ENCODE measurements around the gene RNF112.

The RNF112 gene

GRCh38 chr17:19372866-19373504 is 38.0 kb upstream of the RNF112 start:
- in situ Hi-C loops (cut with MboI; ENCODE audit: low sequenced_read_pairs), result no loop called here

GRCh38 chr17:19374136-19374535 is 36.9 kb upstream of the RNF112 start:
- in situ Hi-C loops (cut with MboI; ENCODE audit: low sequenced_read_pairs), result no loop called here

GRCh38 chr17:19375732-19376131 is 35.3 kb upstream of the RNF112 start:
- in situ Hi-C loops (cut with MboI; ENCODE audit: low sequenced_read_pairs), result no loop called here

- in situ Hi-C loops (cut with MboI; ENCODE audit: low sequenced_read_pairs), result no loop called here
These were observed 34.2 kb upstream of the RNF112 start for GRCh38 chr17:19376811-19377210.

- in situ Hi-C loops (cut with MboI; ENCODE audit: low sequenced_read_pairs), result no loop called here
These were observed 33.2 kb upstream of the RNF112 start for GRCh38 chr17:19377602-19378415.

- in situ Hi-C loops (cut with MboI; ENCODE audit: low sequenced_read_pairs), result no loop called here
These were observed 32.3 kb upstream of the RNF112 start, which contains the start of gene MAPK7 for GRCh38 chr17:19378416-19379360. MAPK7 (plus strand) TSS chr17:19378498; CDS start chr17:19378901, 403 bp downstream.

- in situ Hi-C loops (cut with MboI; ENCODE audit: low sequenced_read_pairs), result no loop called here
These were observed 31.5 kb upstream of the RNF112 start for GRCh38 chr17:19379361-19380065.

- in situ Hi-C loops (cut with MboI; ENCODE audit: low sequenced_read_pairs), result no loop called here
These were observed 30.3 kb upstream of the RNF112 start for GRCh38 chr17:19380481-19381301.

- in situ Hi-C loops (cut with MboI; ENCODE audit: low sequenced_read_pairs), result no loop called here
These were observed 29.7 kb upstream of the RNF112 start for GRCh38 chr17:19381361-19381740.

- in situ Hi-C loops (cut with MboI; ENCODE audit: low sequenced_read_pairs), result no loop called here
These were observed 29.1 kb upstream of the RNF112 start for GRCh38 chr17:19381741-19382444.

- in situ Hi-C loops (cut with MboI; ENCODE audit: low sequenced_read_pairs), result no loop called here
These were observed 28.2 kb upstream of the RNF112 start for GRCh38 chr17:19382531-19383444.

- in situ Hi-C loops (cut with MboI; ENCODE audit: low sequenced_read_pairs), result no loop called here
These were observed 27.2 kb upstream of the RNF112 start for GRCh38 chr17:19383681-19384470.

GRCh38 chr17:19384723-19385391 is 26.2 kb upstream of the RNF112 start:
- in situ Hi-C loops (cut with MboI; ENCODE audit: low sequenced_read_pairs), result no loop called here

- in situ Hi-C loops (cut with MboI; ENCODE audit: low sequenced_read_pairs), result no loop called here
These were observed 25.5 kb upstream of the RNF112 start for GRCh38 chr17:19385521-19385983.

GRCh38 chr17:19386051-19386929 is 24.7 kb upstream of the RNF112 start:
- in situ Hi-C loops (cut with MboI; ENCODE audit: low sequenced_read_pairs), result no loop called here
